Naive B cell (primary cell): ENCODE results near the gene DXO. TPM values are rescaled to one million over a fixed set of nuclear protein-coding genes. Genes with fewer than 3 reads are reported as not detected.

Source experiments
- ATAC-seq, 2 donors: fragments of 150-1000 bp; cut with Tn5 transposase; 2 replicates each; pipeline ENCODE4 v1.10.0; 2021; ENCODE audit warnings: low read depth in 2 of 2, mild to moderate bottlenecking in 2 of 2, moderate library complexity in 2 of 2
- DNase-seq: peaks from one replicate; pipeline ENCODE4 v3.0.0; 2022
- H3K27ac Mint-ChIP-seq, 6 donors: one replicate each; pipeline ENCODE4 v1.8.0; 2020 to 2022; ENCODE audit warnings: mild to moderate bottlenecking in 6 of 6, mixed read lengths in 6 of 6, moderate library complexity in 5 of 6, inconsistent platforms in 2 of 6
- H3K27me3 Mint-ChIP-seq, 3 donors: one replicate each; pipeline ENCODE4 v1.8.0; 2021 to 2022; ENCODE audit warnings: mixed read lengths in 3 of 3, mild to moderate bottlenecking in 1 of 3
- H3K36me3 Mint-ChIP-seq, 2 donors: one replicate each; pipeline ENCODE4 v1.8.0; 2020 to 2022; ENCODE audit warnings: mixed read lengths in 2 of 2, inconsistent platforms in 1 of 2, mild to moderate bottlenecking in 1 of 2
- H3K4me1 Mint-ChIP-seq, 3 donors: one replicate each; pipeline ENCODE4 v1.8.0; 2020 to 2022; ENCODE audit warnings: mixed read lengths in 3 of 3, inconsistent platforms in 1 of 3, mild to moderate bottlenecking in 1 of 3, moderate library complexity in 1 of 3
- H3K4me3 Mint-ChIP-seq, 8 donors: one replicate each; pipeline ENCODE4 v1.8.0; 2020 to 2022; ENCODE audit warnings: mild to moderate bottlenecking in 8 of 8, mixed read lengths in 8 of 8, moderate library complexity in 8 of 8, inconsistent platforms in 2 of 8
- H3K9me3 Mint-ChIP-seq, 7 donors: one replicate each; pipeline ENCODE4 v1.8.0; 2020 to 2022; ENCODE audit warnings: mixed read lengths in 7 of 7, mild to moderate bottlenecking in 5 of 7, inconsistent platforms in 2 of 7, moderate library complexity in 1 of 7
- polyA plus RNA-seq, 6 donors: library from polyadenylated mRNA; unstranded; fragments of 300-500 nt; fragmentation: Illumina TruSeq; gene quantifications; one replicate each; pipeline ENCODE4 v1.2.3, GENCODE V29; 2021; ENCODE audit warnings: low read depth in 6 of 6

The DXO gene
- polyA plus RNA-seq, 6 donors from 2014 or later, result 15.5 to 24.0 (median 20.5) TPM

- ATAC-seq (no peak), DNase-seq (no peak)
- Mint-ChIP-seq H3K27ac (peak overlapping the region; percentile 100), H3K27me3 (no peaks in the 10 kb centered on the region), H3K9me3 (no peaks in the 10 kb centered on the region), H3K36me3 (peaks cover 0 to 22% of the 10 kb centered on the region in 2 donors), H3K4me3 (peak overlapping the region; percentile 88 to 100 (median 98)), H3K4me1 (peaks cover 30 to 48% (median 46%) of the 10 kb centered on the region in 3 donors)
Measured at GRCh38 chr6:31971279-31971992, 502 bp downstream of the DXO start.

DNA sequence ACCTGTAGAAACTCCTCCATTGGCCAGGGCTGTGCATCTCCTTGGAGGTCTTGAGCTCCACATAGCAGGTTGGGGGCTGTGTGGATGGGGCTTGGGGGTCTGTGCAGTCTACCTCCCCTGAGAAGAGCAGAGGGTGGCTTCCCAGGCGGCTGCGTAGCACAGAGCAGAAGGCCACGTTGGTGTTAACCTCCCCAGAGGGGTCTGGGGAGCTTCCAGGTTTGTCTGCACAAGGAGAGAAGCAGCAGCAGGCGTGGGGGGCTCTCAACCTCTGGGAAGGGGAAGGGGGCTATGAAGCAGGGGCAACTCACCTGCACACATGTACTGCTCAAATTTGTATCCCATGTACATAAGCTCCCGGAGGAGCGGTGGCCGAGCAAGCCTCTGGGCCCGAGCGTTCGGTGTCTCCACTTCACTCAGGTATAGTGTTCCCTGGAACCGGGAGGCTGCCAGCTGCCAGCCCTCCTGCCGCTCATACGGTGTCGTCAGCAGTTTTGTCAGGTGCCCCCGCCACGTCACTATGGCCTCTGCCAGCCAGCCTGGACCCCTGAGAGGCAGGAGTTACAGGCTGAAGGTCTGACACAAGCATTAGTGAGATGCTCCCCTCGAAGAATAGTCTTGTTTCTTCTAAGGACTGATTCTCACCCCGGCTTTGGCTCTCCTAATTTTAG lies 1.2 kb downstream of the DXO start:
- no peak for ATAC-seq

GRCh38 chr6:31969712-31970603 lies 2.0 kb downstream of the DXO start:
- no peaks in the 10 kb centered on the region for H3K9me3 Mint-ChIP-seq
- peak overlapping the region; percentile 30 to 99 (median 74) for H3K4me3 Mint-ChIP-seq
- H3K4me1 Mint-ChIP-seq, result peaks cover 30 to 48% (median 46%) of the 10 kb centered on the region in 3 donors
- no peak for DNase-seq
- ATAC-seq, result no peak
- H3K27ac Mint-ChIP-seq, result peak overlapping the region; percentile 89 to 100 (median 96)
- H3K36me3 Mint-ChIP-seq, result peaks cover 7 to 27% of the 10 kb centered on the region in 2 donors
- H3K27me3 Mint-ChIP-seq, result no peaks in the 10 kb centered on the region

More for the DNA sequence above, 1.2 kb downstream of the DXO start:
- H3K4me1 Mint-ChIP-seq, result peaks cover 30 to 48% (median 46%) of the 10 kb centered on the region in 3 donors
- H3K36me3 Mint-ChIP-seq, result peaks cover 0 to 22% of the 10 kb centered on the region in 2 donors
- H3K9me3 Mint-ChIP-seq, result no peaks in the 10 kb centered on the region
- H3K27me3 Mint-ChIP-seq, result no peaks in the 10 kb centered on the region
- peak overlapping the region; percentile 57 to 99 (median 96) for H3K4me3 Mint-ChIP-seq
- peak overlapping the region; percentile 100 for H3K27ac Mint-ChIP-seq
- no peak for DNase-seq

DNA sequence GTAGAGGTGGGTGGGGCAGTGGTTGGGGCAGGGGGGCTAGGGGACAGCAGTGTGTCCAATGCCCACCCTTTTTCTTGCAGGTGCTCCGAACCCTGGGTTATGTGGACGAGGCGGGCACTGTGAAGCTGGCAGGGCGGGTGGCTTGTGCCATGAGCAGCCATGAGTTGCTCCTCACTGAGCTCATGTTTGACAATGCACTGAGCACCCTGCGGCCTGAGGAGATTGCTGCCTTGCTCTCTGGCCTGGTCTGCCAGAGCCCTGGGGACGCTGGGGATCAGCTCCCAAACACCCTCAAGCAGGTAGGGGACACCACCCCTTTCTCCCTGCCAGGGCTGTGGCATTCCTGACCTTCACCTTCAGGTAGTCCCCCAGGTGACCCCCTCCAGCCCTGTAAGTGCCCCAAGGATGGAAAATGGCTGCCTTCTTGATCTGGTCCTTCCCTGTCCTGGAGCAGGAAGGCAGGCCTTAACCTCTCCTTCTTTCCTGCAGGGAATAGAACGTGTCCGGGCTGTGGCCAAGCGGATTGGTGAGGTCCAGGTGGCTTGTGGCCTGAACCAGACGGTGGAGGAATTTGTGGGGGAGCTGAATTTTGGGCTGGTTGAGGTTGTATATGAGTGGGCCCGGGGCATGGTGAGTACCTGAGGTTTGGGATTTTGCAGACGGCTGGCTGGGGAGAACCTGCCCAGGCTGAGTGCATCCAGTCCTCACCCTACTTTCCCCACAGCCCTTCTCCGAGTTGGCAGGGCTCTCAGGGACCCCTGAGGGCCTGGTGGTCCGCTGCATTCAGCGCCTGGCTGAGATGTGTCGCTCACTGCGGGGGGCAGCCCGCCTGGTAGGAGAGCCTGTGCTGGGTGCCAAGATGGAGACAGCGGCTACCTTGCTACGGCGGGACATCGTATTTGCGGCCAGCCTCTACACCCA lies 2.9 kb downstream of the DXO start:
- H3K9me3 Mint-ChIP-seq, result no peaks in the 10 kb centered on the region
- ATAC-seq (no peak), DNase-seq (no peak)
- peaks cover 30 to 46% (median 45%) of the 10 kb centered on the region in 3 donors for H3K4me1 Mint-ChIP-seq
- H3K27ac Mint-ChIP-seq, result peak overlapping the region in 3 of 6 donors; percentile 87 to 100 (median 100)
- H3K27me3 Mint-ChIP-seq, result no peaks in the 10 kb centered on the region
- peak overlapping the region in 5 of 8 donors; percentile 30 to 98 (median 75) for H3K4me3 Mint-ChIP-seq
- peaks cover 8 to 29% of the 10 kb centered on the region in 2 donors for H3K36me3 Mint-ChIP-seq

DNA sequence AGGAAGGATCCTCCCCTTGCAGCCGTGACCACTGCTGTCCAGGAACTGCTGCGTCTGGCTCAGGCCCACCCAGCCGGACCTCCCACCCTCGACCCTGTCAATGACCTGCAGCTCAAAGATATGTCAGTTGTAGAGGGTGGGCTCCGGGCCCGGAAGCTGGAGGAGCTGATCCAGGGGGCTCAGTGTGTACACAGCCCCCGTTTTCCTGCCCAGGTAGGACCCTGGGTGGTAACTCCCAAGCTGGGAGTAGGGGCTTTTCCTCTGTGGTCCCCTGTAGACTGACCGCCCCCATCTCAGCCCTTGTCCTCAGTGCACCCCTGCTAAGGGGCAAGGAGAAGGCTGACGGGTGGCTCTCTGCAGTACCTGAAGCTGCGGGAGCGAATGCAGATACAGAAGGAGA lies 3.6 kb downstream of the DXO start:
- H3K36me3 Mint-ChIP-seq, result peaks cover 8 to 29% of the 10 kb centered on the region in 2 donors
- ATAC-seq (no peak), DNase-seq (no peak)
- H3K4me1 Mint-ChIP-seq, result peaks cover 29 to 45% (median 39%) of the 10 kb centered on the region in 3 donors
- H3K27me3 Mint-ChIP-seq, result no peaks in the 10 kb centered on the region
- H3K4me3 Mint-ChIP-seq, result no peak overlapping the region
- H3K27ac Mint-ChIP-seq, result peak overlapping the region in 3 of 6 donors; percentile 14 to 73 (median 49)
- H3K9me3 Mint-ChIP-seq, result no peaks in the 10 kb centered on the region

- ATAC-seq (no peak), DNase-seq (no peak)
- peak overlapping the region in 3 of 6 donors; percentile 14 to 84 (median 49) for H3K27ac Mint-ChIP-seq
- peaks cover 26 to 41% (median 35%) of the 10 kb centered on the region in 3 donors for H3K4me1 Mint-ChIP-seq
- peaks cover 8 to 33% of the 10 kb centered on the region in 2 donors for H3K36me3 Mint-ChIP-seq
- no peaks in the 10 kb centered on the region for H3K27me3 Mint-ChIP-seq
- H3K9me3 Mint-ChIP-seq, result no peaks in the 10 kb centered on the region
- peak overlapping the region in 1 of 8 donors; percentile 56 for H3K4me3 Mint-ChIP-seq
Measured at GRCh38 chr6:31967926-31968320, 4.0 kb downstream of the DXO start.

- Mint-ChIP-seq H3K27me3 (no peaks in the 10 kb centered on the region), H3K36me3 (peaks cover 8 to 39% of the 10 kb centered on the region in 2 donors), H3K4me1 (peaks cover 21 to 36% (median 30%) of the 10 kb centered on the region in 3 donors), H3K9me3 (no peaks in the 10 kb centered on the region), H3K27ac (peak overlapping the region in 4 of 6 donors; percentile 33 to 84 (median 57)), H3K4me3 (peak overlapping the region in 1 of 8 donors; percentile 56)
- ATAC-seq (no peak), DNase-seq (no peak)
Measured at GRCh38 chr6:31966997-31967925, 4.7 kb downstream of the DXO start.

DNA sequence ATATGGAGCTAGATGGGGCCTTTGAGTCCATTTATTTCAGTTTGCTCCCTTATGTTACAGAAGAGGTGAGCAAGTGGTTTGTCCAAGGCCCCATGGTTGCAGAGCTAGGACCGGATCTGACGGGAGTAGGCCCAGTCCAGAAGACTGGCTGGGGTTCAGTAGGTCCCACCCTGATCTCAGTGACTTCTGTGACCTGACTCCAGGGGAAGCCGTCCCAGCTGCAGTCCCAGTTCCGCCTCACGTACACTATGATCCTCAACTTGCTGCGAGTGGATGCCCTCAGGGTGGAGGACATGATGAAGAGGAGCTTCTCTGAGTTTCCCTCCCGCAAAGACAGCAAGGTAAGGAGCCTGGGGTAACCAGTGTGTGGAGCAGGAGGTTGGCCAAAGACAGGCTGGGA lies 5.4 kb downstream of the DXO start:
- no peak overlapping the region for H3K4me3 Mint-ChIP-seq
- ATAC-seq (no peak), DNase-seq (no peak)
- H3K36me3 Mint-ChIP-seq, result peaks cover 8 to 47% of the 10 kb centered on the region in 2 donors
- peak overlapping the region in 1 of 6 donors; percentile 24 for H3K27ac Mint-ChIP-seq
- H3K4me1 Mint-ChIP-seq, result peaks cover 21 to 34% (median 24%) of the 10 kb centered on the region in 3 donors
- H3K9me3 Mint-ChIP-seq, result no peaks in the 10 kb centered on the region
- H3K27me3 Mint-ChIP-seq, result no peaks in the 10 kb centered on the region

DNA sequence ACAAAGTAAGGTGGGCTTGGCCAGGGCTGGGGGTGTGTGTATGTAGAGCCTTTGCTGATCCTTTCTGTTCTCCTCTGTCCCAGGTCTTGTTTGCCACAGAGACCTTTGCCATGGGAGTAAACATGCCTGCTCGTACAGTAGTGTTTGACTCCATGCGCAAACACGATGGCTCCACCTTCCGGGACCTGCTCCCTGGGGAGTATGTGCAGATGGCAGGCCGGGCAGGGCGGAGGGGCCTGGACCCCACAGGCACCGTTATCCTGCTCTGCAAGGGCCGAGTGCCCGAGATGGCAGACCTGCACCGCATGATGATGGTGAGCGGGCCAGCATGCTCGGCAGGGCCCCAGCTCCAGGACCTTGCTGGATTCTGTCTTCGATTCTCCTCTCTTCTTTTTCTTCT lies 6.2 kb downstream of the DXO start:
- Mint-ChIP-seq H3K4me1 (peaks cover 21 to 26% (median 23%) of the 10 kb centered on the region in 3 donors), H3K4me3 (no peak overlapping the region), H3K27me3 (no peaks in the 10 kb centered on the region), H3K27ac (no peak overlapping the region), H3K9me3 (no peaks in the 10 kb centered on the region), H3K36me3 (peaks cover 8 to 55% of the 10 kb centered on the region in 2 donors)
- DNase-seq (no peak), ATAC-seq (no peak)

DNA sequence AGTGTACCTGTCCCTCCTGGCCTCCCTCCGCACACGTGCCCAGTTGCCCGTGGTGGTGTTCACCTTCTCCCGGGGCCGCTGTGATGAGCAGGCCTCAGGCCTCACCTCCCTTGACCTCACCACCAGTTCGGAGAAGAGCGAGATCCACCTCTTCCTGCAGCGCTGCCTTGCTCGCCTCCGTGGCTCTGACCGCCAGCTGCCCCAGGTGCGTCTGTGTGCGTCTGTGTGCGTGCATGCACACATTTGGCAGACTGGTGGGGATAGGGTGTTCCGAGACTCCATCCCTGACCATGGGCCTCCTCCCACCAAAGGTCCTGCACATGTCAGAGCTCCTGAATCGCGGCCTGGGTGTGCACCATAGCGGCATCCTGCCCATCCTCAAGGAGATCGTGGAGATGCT lies 8.0 kb downstream of the DXO start:
- Mint-ChIP-seq H3K4me3 (no peak overlapping the region), H3K36me3 (peaks cover 8 to 50% of the 10 kb centered on the region in 2 donors), H3K4me1 (peaks cover 14 to 30% (median 27%) of the 10 kb centered on the region in 3 donors), H3K9me3 (no peaks in the 10 kb centered on the region), H3K27me3 (no peaks in the 10 kb centered on the region), H3K27ac (peak overlapping the region in 2 of 6 donors; percentile 19 to 83)
- ATAC-seq (no peak), DNase-seq (no peak)

DNA sequence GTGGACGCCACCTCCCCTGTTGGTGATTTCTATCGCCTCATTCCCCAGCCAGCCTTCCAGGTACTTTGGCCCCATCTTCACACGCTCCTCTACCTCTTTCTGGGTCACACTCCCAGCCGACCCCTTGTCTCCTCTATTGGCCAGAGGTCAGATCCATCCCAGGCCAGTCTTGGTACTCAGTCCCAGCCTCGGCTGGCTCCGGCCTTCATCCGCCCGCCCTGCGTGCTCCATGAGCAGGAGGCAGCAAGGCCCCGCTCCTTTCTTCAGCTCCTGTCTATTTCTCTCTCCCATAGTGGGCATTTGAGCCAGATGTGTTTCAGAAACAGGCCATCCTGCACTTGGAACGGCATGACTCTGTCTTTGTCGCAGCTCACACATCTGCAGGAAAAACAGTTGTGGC lies 10.3 kb downstream of the DXO start:
- H3K36me3 Mint-ChIP-seq, result peaks cover 8 to 36% of the 10 kb centered on the region in 2 donors
- no peaks in the 10 kb centered on the region for H3K9me3 Mint-ChIP-seq
- DNase-seq, result no peak
- no peaks in the 10 kb centered on the region for H3K27me3 Mint-ChIP-seq
- ATAC-seq, result no peak
- peak overlapping the region in 4 of 8 donors; percentile 9 to 95 (median 78) for H3K4me3 Mint-ChIP-seq
- H3K27ac Mint-ChIP-seq, result peak overlapping the region in 1 of 6 donors; percentile 47
- peaks cover 29 to 44% (median 38%) of the 10 kb centered on the region in 3 donors for H3K4me1 Mint-ChIP-seq
